NB4 (cell line): ENCODE data around the gene SFSWAP.

Source experiments
- POLR2A ChIP-seq: IDR thresholded peaks from 2 replicates; pipeline ENCODE4 v1.6.1; 2011; ENCODE audit warnings: mild to moderate bottlenecking; ENCODE audit not compliant: insufficient read length; ENCODE audit errors: extremely low read depth
- TF ChIP-seq, protein P1 (sequence below): IDR thresholded peaks from 2 replicates; pipeline ENCODE4 v1.6.1; 2011; ENCODE audit warnings: low read depth, low read length
- TF ChIP-seq, protein P2 (sequence below): IDR thresholded peaks from one replicate; pipeline ENCODE4 v1.5.1; 2012; ENCODE audit warnings: low read depth, low read length

DNA sequence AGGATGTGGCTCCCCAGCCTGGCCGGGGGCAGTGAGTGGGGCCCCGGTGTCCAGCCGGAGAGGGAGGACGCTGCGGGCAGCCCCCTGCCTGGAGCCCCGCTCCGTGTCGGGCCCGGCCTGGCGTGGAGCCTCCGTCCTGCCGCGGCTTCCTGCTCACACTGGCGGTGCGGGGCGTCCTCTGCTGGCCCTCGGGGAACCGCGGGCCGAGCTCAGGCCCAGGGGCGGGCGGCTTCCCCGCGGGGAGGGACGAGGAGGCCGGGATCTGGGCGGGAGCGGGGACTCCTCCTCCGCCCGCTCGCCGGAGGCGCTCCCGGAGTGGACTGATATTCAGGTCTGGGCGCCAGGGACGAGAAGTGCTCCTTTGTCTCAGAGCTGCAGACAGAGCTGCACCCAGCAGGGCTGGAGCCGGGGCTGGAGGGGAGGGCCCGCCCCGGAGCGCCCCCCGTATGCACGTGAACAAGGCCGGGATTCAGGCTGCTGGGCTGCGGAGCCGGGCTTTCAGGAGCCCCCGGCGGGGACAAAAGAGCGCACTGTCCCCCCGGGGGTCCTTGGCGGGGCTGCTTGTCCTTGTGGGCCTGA, 119.5 kb downstream of the SFSWAP start:
- no peak for TF ChIP-seq POLR2A
- TF ChIP-seq, protein P1, sequence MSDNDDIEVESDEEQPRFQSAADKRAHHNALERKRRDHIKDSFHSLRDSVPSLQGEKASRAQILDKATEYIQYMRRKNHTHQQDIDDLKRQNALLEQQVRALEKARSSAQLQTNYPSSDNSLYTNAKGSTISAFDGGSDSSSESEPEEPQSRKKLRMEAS = peak; percentile 25; the same call in 1 of the 2 replicates
- TF ChIP-seq, protein P2, sequence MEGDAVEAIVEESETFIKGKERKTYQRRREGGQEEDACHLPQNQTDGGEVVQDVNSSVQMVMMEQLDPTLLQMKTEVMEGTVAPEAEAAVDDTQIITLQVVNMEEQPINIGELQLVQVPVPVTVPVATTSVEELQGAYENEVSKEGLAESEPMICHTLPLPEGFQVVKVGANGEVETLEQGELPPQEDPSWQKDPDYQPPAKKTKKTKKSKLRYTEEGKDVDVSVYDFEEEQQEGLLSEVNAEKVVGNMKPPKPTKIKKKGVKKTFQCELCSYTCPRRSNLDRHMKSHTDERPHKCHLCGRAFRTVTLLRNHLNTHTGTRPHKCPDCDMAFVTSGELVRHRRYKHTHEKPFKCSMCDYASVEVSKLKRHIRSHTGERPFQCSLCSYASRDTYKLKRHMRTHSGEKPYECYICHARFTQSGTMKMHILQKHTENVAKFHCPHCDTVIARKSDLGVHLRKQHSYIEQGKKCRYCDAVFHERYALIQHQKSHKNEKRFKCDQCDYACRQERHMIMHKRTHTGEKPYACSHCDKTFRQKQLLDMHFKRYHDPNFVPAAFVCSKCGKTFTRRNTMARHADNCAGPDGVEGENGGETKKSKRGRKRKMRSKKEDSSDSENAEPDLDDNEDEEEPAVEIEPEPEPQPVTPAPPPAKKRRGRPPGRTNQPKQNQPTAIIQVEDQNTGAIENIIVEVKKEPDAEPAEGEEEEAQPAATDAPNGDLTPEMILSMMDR = peak; percentile 69
